HG03139 (cell line): ENCODE data around the gene BTBD6.
"Not testable (repeated sequence)": the region's sequence is repeated elsewhere in the genome, so short reads cannot be mapped to it uniquely, and the experiment has no call there.

ENCODE experiments used
- ATAC-seq: cut with Tn5 transposase; IDR thresholded peaks from one replicate; pipeline ENCODE4 v1.9.1; 2021; ENCODE audit not compliant: unreplicated experiment

The BTBD6 gene

DNA sequence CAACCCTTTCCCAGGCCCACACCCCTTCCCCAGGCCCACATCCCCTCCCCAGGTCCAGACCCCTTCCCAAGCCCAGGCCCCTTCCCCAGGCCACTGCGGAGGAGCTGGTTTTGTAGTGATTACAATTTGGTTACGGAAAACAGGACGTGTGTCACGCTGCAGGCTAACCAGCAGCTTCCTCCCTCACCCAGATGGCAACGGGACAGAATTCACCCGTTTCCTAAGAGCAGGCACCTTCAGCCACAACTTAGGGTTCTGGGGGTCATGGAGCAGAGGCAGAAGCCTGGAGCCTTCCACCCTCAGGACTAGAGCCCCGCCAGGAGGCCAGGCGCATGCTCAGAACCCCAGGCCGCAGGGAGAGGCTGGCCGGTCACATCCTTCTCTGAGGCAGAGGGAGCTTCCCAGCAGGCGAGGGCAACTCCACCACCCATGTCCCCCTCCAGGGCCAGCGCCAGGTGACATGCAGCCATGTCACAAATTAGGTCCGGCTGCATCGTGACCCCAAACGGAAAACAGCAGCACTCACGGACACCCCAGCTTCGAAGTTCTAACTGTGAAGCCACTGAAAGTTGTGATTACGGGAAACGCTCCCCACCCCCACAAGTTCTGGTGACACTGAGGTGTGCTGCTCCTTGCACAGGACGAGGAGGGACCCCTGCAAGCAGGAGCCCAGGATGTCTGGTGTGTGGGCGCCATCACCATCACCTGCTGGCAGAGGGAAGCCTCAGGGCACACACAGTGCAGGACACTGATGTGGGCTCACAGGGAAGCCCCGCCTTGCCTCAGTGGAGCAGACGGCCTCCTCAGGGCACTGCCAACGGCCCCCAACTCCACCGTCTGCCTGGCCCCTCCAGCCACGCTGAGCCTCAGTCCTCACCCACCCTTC lies 44.7 kb downstream of the BTBD6 start:
- ATAC-seq = no peak

DNA sequence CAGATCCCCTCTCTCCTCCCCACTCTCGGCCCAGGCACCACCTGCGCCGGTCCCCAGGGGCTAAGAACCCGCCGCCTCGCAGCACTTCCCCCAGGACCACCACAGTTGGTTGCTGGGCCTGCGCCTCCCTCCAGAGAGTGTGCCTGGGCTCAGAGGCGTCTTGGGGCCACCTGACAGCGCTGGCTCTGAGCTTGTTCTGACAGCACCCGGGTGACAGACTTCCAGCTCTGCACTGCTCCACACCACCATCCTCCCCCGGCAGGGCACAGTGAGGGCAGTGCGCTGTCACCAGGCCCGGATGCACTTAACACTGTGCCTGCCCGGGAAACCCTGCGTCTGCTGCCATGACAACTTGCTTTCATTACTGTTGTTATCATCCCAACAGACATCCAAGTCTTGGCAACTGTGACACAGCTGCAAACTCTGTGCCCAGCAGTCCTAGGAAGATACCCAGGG lies 45.8 kb downstream of the BTBD6 start:
- peak; percentile 50 for ATAC-seq

DNA sequence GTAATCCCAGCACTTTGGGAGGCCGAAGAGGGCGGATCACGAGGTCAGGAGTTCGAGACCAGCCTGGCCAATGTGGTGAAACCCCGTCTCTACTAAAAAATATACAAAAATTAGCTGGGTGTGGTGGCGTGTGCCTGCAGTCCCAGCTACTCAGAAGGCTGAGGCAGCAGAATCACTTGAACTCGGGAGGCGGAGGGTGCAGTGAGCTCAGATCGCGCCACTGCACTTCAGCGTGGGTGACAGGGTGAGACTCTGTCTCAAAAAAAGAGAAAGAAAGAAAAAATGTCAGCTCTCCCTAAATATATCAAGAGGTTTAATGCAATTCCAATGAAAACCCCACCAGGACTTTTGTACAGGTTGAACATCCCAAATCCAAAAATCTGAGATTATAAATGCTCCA lies 49.0 kb downstream of the BTBD6 start:
- not testable (repeated sequence) for ATAC-seq

DNA sequence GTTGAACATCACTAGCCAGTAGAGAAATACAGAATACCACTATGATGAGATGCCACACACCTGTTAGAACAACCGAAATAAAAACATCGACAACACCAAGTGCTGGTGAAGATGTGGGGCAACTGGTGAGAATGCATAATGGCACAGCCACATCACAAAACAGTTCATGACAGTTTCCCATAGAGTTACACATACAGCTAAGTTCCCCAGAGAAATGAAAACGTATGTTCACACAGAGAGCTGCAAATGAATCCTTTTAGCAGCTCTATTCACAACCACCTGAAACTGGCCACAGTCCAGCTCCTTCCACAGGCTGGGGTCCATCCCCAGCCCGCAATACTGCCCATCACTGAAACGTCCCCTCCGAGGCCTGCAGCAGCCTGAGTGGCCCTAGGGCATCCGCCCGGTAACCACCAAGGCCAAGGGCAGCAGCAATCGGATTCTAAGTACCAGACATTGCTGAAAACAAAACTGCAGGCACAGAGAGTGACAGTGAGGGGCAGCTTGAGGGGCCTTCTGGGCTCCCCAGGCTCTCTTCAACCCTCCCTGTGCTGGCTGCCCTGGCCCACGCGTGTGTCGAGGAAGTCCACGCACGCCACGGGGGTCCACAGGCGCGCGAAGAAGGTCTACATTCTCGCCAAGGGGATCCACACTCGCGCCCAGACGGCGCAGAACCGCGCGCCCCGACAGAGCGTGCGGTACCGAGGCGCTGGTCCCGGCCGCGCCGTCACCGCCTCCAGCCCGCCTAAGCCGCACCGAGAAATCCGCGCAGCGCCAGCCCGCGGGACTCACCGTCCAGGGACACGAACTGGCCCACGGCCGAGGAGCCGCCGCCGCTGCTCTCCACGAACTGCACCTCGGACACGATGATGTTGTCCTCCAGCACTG lies 51.6 kb downstream of the BTBD6 start:
- peak; percentile 12 for ATAC-seq
